ENCODE measurements around the gene COL6A5. TPM values are rescaled to one million over a fixed set of nuclear protein-coding genes. Genes with fewer than 3 reads are reported as not detected.

COL6A5 gene
- total and polyA plus RNA-seq, 2 donors (not counting 3 experiments of a cell fraction or from before 2014, with no cell fraction given): not detected

DNA sequence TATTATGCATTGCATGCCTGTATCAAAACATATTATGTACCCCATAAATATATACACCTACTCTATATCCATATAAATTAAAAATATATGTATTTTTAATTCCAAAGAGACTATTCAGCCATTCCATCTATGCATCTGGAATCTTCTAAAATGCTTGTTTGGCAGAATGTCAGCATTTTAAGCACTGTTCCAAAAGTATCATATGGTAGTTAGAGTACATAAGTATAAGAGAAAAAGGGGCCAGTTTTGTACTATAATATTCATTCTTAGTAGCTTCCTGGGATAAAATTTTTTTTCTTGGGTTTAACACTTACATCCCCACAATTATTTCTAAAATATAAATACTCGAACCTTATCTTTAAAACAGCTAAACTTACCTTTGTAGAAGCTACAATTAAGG is 111.1 kb downstream of the COL6A5 start:
- no peaks in the 10 kb centered on the region for H3K9me1 ChIP-seq (replicated peaks; ENCODE audit: control insufficient read depth, extremely low read depth, insufficient read depth, low read length)
- ChIA-PET POLR2A (no interaction called here), CTCF (interaction anchor here (0.9 to 1.2 kb wide), 2 partner anchors 22 to 153 kb away, joined by 3 to 4 read pairs; no protein-coding TSS in a partner anchor)
- no peaks in the 10 kb centered on the region for H3K9me3 ChIP-seq (replicated peaks; ENCODE audit: control insufficient read depth, insufficient read depth, low read length)
- DNase-seq (ENCODE audit: low read depth, low spot score) (no peak), FAIRE-seq (no peak)
- no peak overlapping the region for H2AFZ ChIP-seq (ENCODE audit: low read depth, low read length)
- dilution Hi-C loops (cut with MboI; ENCODE audit: extremely low pct_ligation_motif_present, low sequenced_read_pairs) (no loop called here), intact Hi-C loops (cut with micrococcal nuclease) (no loop called here)
- H3K4me2 ChIP-seq (ENCODE audit: insufficient read depth, low read length): no peak overlapping the region
- TF ChIP-seq EZH2 (IDR thresholded peaks at IDR 0.05; ENCODE audit: borderline replicate concordance, low read depth, low read length, severe bottlenecking) (no peak), POLR2AphosphoS5 (IDR thresholded peaks at IDR 0.05; ENCODE audit: insufficient read depth, low read depth, low read length) (no peak), GATA2 (IDR thresholded peaks at IDR 0.05; ENCODE audit: insufficient read depth, insufficient read length, low read depth, low read length) (no peak), POLR2A (IDR thresholded peaks at IDR 0.05; ENCODE audit: low read depth, low read length) (no peak), MYC (IDR thresholded peaks at IDR 0.05; ENCODE audit: low read depth, low read length) (no peak), FOS (IDR thresholded peaks at IDR 0.05; ENCODE audit: borderline replicate concordance, insufficient read depth, low read length) (no peak), JUN (IDR thresholded peaks at IDR 0.05; ENCODE audit: borderline replicate concordance, insufficient read depth, insufficient read length, low read depth) (no peak)
- TF ChIP-seq, protein P1, sequence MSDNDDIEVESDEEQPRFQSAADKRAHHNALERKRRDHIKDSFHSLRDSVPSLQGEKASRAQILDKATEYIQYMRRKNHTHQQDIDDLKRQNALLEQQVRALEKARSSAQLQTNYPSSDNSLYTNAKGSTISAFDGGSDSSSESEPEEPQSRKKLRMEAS (IDR thresholded peaks at IDR 0.05; ENCODE audit: insufficient read depth, insufficient read length): no peak
- TF ChIP-seq, protein P2, sequence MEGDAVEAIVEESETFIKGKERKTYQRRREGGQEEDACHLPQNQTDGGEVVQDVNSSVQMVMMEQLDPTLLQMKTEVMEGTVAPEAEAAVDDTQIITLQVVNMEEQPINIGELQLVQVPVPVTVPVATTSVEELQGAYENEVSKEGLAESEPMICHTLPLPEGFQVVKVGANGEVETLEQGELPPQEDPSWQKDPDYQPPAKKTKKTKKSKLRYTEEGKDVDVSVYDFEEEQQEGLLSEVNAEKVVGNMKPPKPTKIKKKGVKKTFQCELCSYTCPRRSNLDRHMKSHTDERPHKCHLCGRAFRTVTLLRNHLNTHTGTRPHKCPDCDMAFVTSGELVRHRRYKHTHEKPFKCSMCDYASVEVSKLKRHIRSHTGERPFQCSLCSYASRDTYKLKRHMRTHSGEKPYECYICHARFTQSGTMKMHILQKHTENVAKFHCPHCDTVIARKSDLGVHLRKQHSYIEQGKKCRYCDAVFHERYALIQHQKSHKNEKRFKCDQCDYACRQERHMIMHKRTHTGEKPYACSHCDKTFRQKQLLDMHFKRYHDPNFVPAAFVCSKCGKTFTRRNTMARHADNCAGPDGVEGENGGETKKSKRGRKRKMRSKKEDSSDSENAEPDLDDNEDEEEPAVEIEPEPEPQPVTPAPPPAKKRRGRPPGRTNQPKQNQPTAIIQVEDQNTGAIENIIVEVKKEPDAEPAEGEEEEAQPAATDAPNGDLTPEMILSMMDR (IDR thresholded peaks at IDR 0.05; ENCODE audit: extremely low read depth in 1 of 2, insufficient read depth in 1 of 2, low read depth in 1 of 2, low read length in 2 of 2): no peak
- H3K9ac ChIP-seq (replicated peaks; ENCODE audit: extremely low read depth, insufficient read depth, low read length): no peak overlapping the region
- no peaks in the 10 kb centered on the region for H3K27me3 ChIP-seq (ENCODE audit: control insufficient read depth in 2 of 2, insufficient read depth in 2 of 2, low read length in 2 of 2)
- no TSS peak for BruUV-seq (replicated peaks)
- H4K20me1 ChIP-seq (replicated peaks; ENCODE audit: control insufficient read depth, extremely low read depth, insufficient read depth, low read length): no peaks in the 10 kb centered on the region
- no peak overlapping the region for H3K27ac ChIP-seq (ENCODE audit: insufficient read depth, low read depth, low read length)
- no peaks in the 10 kb centered on the region for H3K4me1 ChIP-seq (ENCODE audit: control insufficient read depth, extremely low read depth, insufficient read depth, low read length)
- H3K36me3 ChIP-seq (ENCODE audit: control insufficient read depth in 2 of 2, extremely low read depth in 1 of 2, insufficient read depth in 2 of 2, low read length in 2 of 2): no peaks in the 10 kb centered on the region
- H3K4me3 ChIP-seq (replicated peaks in 1 of 3; ENCODE audit: insufficient read depth in 1 of 3, low read depth in 1 of 3, low read length in 3 of 3): no peak overlapping the region
- no peaks in the 10 kb centered on the region for H3K79me2 ChIP-seq (ENCODE audit: control insufficient read depth, insufficient read depth, low read length)

All from endothelial cell of umbilical vein (primary cell).